H1 (cell line): ENCODE results near the gene LUC7L3. TPM values are rescaled to one million over a fixed set of nuclear protein-coding genes. Genes with fewer than 3 reads are reported as not detected.

Source experiments
- BACH1 ChIP-seq: IDR thresholded peaks from 2 replicates; pipeline ENCODE4 v1.6.1; 2012; ENCODE audit warnings: low read length, improper control_type of control experiment
- PHF8 ChIP-seq: fragments of 200-600 bp; sonication (generic); conservative IDR thresholded peaks from 2 replicates; pipeline ENCODE4 v1.7.1; 2012; ENCODE audit warnings: low read depth, mild to moderate bottlenecking, inconsistent platforms, low read length, moderate library complexity
- POLR2AphosphoS5 ChIP-seq: IDR thresholded peaks from 2 replicates; pipeline ENCODE4 v1.6.1; 2011; ENCODE audit warnings: low read depth, low read length
- polyA plus RNA-seq, 7 experiments: library from polyadenylated mRNA; depleted of rRNA in 3 of 7; stranded (reverse) in 5 of 7; unstranded in 2 of 7; fragments of >200 nt in 5 of 7; fragments of 200-250 nt in 2 of 7; gene quantifications; 1 replicate in 5 of 7; 2 replicates in 1 of 7; 4 replicates in 1 of 7; pipeline versions ENCODE4 v1.2.1 to v1.2.3, GENCODE V29; 2011 to 2013; ENCODE audit warnings: missing spikeins in 2 of 7, mixed read lengths in 2 of 7
- total RNA-seq: library from RNA; stranded (reverse); fragmentation: NEBNext Ultra II Directional; extraction: Animal tissue kit (Norgen Biotek cat#: 25700); gene quantifications from 2 replicates; pipeline ENCODE4 v1.2.1, GENCODE V29; 2021
- TF ChIP-seq, protein P1 (sequence below): fragments of 300-600 bp; sonication (generic); IDR thresholded peaks from 2 replicates; pipeline ENCODE4 v1.7.1; 2012; ENCODE audit warnings: low read length, moderate library complexity, mild to moderate bottlenecking, inconsistent platforms; ENCODE audit not compliant: insufficient replicate concordance

LUC7L3 gene
- total and polyA plus RNA-seq, 2 of the 8 experiments (the other 6 are each of a cell fraction or from before 2014, with no cell fraction given), result 102 to 126 TPM

GRCh38 chr17:50790618-50791017 lies 71.2 kb downstream of the LUC7L3 start (continued):
- TF ChIP-seq, protein P1, sequence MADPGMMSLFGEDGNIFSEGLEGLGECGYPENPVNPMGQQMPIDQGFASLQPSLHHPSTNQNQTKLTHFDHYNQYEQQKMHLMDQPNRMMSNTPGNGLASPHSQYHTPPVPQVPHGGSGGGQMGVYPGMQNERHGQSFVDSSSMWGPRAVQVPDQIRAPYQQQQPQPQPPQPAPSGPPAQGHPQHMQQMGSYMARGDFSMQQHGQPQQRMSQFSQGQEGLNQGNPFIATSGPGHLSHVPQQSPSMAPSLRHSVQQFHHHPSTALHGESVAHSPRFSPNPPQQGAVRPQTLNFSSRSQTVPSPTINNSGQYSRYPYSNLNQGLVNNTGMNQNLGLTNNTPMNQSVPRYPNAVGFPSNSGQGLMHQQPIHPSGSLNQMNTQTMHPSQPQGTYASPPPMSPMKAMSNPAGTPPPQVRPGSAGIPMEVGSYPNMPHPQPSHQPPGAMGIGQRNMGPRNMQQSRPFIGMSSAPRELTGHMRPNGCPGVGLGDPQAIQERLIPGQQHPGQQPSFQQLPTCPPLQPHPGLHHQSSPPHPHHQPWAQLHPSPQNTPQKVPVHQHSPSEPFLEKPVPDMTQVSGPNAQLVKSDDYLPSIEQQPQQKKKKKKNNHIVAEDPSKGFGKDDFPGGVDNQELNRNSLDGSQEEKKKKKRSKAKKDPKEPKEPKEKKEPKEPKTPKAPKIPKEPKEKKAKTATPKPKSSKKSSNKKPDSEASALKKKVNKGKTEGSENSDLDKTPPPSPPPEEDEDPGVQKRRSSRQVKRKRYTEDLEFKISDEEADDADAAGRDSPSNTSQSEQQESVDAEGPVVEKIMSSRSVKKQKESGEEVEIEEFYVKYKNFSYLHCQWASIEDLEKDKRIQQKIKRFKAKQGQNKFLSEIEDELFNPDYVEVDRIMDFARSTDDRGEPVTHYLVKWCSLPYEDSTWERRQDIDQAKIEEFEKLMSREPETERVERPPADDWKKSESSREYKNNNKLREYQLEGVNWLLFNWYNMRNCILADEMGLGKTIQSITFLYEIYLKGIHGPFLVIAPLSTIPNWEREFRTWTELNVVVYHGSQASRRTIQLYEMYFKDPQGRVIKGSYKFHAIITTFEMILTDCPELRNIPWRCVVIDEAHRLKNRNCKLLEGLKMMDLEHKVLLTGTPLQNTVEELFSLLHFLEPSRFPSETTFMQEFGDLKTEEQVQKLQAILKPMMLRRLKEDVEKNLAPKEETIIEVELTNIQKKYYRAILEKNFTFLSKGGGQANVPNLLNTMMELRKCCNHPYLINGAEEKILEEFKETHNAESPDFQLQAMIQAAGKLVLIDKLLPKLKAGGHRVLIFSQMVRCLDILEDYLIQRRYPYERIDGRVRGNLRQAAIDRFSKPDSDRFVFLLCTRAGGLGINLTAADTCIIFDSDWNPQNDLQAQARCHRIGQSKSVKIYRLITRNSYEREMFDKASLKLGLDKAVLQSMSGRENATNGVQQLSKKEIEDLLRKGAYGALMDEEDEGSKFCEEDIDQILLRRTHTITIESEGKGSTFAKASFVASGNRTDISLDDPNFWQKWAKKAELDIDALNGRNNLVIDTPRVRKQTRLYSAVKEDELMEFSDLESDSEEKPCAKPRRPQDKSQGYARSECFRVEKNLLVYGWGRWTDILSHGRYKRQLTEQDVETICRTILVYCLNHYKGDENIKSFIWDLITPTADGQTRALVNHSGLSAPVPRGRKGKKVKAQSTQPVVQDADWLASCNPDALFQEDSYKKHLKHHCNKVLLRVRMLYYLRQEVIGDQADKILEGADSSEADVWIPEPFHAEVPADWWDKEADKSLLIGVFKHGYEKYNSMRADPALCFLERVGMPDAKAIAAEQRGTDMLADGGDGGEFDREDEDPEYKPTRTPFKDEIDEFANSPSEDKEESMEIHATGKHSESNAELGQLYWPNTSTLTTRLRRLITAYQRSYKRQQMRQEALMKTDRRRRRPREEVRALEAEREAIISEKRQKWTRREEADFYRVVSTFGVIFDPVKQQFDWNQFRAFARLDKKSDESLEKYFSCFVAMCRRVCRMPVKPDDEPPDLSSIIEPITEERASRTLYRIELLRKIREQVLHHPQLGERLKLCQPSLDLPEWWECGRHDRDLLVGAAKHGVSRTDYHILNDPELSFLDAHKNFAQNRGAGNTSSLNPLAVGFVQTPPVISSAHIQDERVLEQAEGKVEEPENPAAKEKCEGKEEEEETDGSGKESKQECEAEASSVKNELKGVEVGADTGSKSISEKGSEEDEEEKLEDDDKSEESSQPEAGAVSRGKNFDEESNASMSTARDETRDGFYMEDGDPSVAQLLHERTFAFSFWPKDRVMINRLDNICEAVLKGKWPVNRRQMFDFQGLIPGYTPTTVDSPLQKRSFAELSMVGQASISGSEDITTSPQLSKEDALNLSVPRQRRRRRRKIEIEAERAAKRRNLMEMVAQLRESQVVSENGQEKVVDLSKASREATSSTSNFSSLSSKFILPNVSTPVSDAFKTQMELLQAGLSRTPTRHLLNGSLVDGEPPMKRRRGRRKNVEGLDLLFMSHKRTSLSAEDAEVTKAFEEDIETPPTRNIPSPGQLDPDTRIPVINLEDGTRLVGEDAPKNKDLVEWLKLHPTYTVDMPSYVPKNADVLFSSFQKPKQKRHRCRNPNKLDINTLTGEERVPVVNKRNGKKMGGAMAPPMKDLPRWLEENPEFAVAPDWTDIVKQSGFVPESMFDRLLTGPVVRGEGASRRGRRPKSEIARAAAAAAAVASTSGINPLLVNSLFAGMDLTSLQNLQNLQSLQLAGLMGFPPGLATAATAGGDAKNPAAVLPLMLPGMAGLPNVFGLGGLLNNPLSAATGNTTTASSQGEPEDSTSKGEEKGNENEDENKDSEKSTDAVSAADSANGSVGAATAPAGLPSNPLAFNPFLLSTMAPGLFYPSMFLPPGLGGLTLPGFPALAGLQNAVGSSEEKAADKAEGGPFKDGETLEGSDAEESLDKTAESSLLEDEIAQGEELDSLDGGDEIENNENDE, result no peak
- TF ChIP-seq POLR2AphosphoS5, result no peak
- no peak for TF ChIP-seq PHF8
- no peak for TF ChIP-seq BACH1
